Measurements from ENCODE around the gene LTB4R.
"Not testable (repeated sequence)": the region's sequence is repeated elsewhere in the genome, so short reads cannot be mapped to it uniquely, and the experiment has no call there.

LTB4R gene

GRCh38 chr14:24327303-24327702 is 16.0 kb downstream of the LTB4R start:
- no peaks in the 10 kb centered on the region for H3K79me2 ChIP-seq (ENCODE audit: control insufficient read depth, insufficient read depth, low read length, unreplicated experiment)
- peaks cover under 1% of the 10 kb centered on the region; the same call in 1 of the 2 replicates for H3K27me3 ChIP-seq (ENCODE audit: insufficient read depth, low read length)
- no peak overlapping the region for H3K27ac ChIP-seq (ENCODE audit: low read depth, low read length)
- H2AFZ ChIP-seq (ENCODE audit: low read length, unreplicated experiment) = no peak overlapping the region
- no peaks in the 10 kb centered on the region for H3K36me3 ChIP-seq (ENCODE audit: insufficient read depth, low read length)
- no peak overlapping the region for H3K4me3 ChIP-seq (ENCODE audit: low read depth, low read length)
- H3K4me1 ChIP-seq (ENCODE audit: control insufficient read depth, insufficient read depth, low read length, unreplicated experiment) = no peaks in the 10 kb centered on the region

GRCh38 chr14:24327914-24328313 is 16.6 kb downstream of the LTB4R start:
- not testable (repeated sequence) for H3K4me3 ChIP-seq (ENCODE audit: low read depth, low read length); H3K36me3 ChIP-seq (ENCODE audit: insufficient read depth, low read length); H3K27me3 ChIP-seq (ENCODE audit: insufficient read depth, low read length); H3K27ac ChIP-seq (ENCODE audit: low read depth, low read length); H3K4me1 ChIP-seq (ENCODE audit: control insufficient read depth, insufficient read depth, low read length, unreplicated experiment); H3K79me2 ChIP-seq (ENCODE audit: control insufficient read depth, insufficient read depth, low read length, unreplicated experiment); H2AFZ ChIP-seq (ENCODE audit: low read length, unreplicated experiment)

GRCh38 chr14:24329073-24329663 is 17.9 kb downstream of the LTB4R start:
- H2AFZ ChIP-seq (ENCODE audit: low read length, unreplicated experiment) = no peak overlapping the region
- H3K4me3 ChIP-seq (ENCODE audit: low read depth, low read length) = no peak overlapping the region
- H3K27ac ChIP-seq (ENCODE audit: low read depth, low read length) = no peak overlapping the region
- no peaks in the 10 kb centered on the region for H3K36me3 ChIP-seq (ENCODE audit: insufficient read depth, low read length)
- H3K27me3 ChIP-seq (ENCODE audit: insufficient read depth, low read length) = peaks cover 8% of the 10 kb centered on the region; the same call in 1 of the 2 replicates
- no peaks in the 10 kb centered on the region for H3K79me2 ChIP-seq (ENCODE audit: control insufficient read depth, insufficient read depth, low read length, unreplicated experiment)
- no peaks in the 10 kb centered on the region for H3K4me1 ChIP-seq (ENCODE audit: control insufficient read depth, insufficient read depth, low read length, unreplicated experiment)

- no peaks in the 10 kb centered on the region for H3K36me3 ChIP-seq (ENCODE audit: insufficient read depth, low read length)
- no peaks in the 10 kb centered on the region for H3K79me2 ChIP-seq (ENCODE audit: control insufficient read depth, insufficient read depth, low read length, unreplicated experiment)
- H3K4me1 ChIP-seq (ENCODE audit: control insufficient read depth, insufficient read depth, low read length, unreplicated experiment) = no peaks in the 10 kb centered on the region
- no peak overlapping the region for H3K27ac ChIP-seq (ENCODE audit: low read depth, low read length)
- H3K4me3 ChIP-seq (ENCODE audit: low read depth, low read length) = no peak overlapping the region
- peaks cover 13% of the 10 kb centered on the region; the same call in 1 of the 2 replicates for H3K27me3 ChIP-seq (ENCODE audit: insufficient read depth, low read length)
- H2AFZ ChIP-seq (ENCODE audit: low read length, unreplicated experiment) = no peak overlapping the region
These were observed 18.4 kb downstream of the LTB4R start for GRCh38 chr14:24329736-24330135.

DNA sequence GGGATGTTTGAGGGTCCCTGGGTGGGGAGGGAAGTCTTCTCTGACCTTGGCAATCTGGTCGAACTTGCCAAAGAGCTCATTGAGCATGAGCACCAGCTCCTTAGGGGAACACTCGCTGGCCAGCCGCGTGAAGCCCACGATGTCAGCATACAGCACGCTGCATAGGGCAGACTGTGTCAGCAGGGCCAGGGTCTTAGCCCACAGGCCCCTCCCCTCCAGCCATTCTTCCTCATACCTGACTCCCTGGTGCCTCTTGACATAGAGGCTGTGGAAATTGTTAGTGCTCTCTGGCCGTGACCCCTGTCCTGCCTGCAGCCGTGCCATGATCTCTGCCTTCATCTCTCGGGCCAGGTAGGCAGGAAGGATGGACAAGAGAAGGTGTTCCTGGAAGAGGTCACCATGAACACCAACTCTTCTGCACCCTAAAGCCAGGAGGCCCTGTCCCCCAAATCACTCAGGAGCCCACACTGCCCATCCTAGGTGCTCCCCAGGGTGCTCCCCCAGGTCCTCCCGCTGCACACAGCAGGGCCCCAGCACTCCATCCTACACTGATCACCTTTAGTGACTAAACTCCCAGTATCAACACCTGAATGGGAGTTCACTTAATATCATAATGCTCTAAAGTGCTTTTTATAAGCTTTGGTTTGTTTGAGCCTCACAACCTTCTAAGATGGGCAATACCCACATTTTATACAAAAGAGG is 19.8 kb downstream of the LTB4R start:
- H3K27ac ChIP-seq (ENCODE audit: low read depth, low read length) = no peak overlapping the region
- peaks cover 4% of the 10 kb centered on the region for H3K4me1 ChIP-seq (ENCODE audit: control insufficient read depth, insufficient read depth, low read length, unreplicated experiment)
- H3K79me2 ChIP-seq (ENCODE audit: control insufficient read depth, insufficient read depth, low read length, unreplicated experiment) = no peaks in the 10 kb centered on the region
- H3K4me3 ChIP-seq (ENCODE audit: low read depth, low read length) = no peak overlapping the region
- peaks cover 18% of the 10 kb centered on the region for H3K27me3 ChIP-seq (ENCODE audit: insufficient read depth, low read length)
- no peaks in the 10 kb centered on the region for H3K36me3 ChIP-seq (ENCODE audit: insufficient read depth, low read length)
- no peak overlapping the region for H2AFZ ChIP-seq (ENCODE audit: low read length, unreplicated experiment)

- peaks cover 18% of the 10 kb centered on the region for H3K27me3 ChIP-seq (ENCODE audit: insufficient read depth, low read length)
- no peak overlapping the region for H3K27ac ChIP-seq (ENCODE audit: low read depth, low read length)
- no peaks in the 10 kb centered on the region for H3K79me2 ChIP-seq (ENCODE audit: control insufficient read depth, insufficient read depth, low read length, unreplicated experiment)
- H2AFZ ChIP-seq (ENCODE audit: low read length, unreplicated experiment) = no peak overlapping the region
- H3K36me3 ChIP-seq (ENCODE audit: insufficient read depth, low read length) = no peaks in the 10 kb centered on the region
- H3K4me1 ChIP-seq (ENCODE audit: control insufficient read depth, insufficient read depth, low read length, unreplicated experiment) = peaks cover 4% of the 10 kb centered on the region
- H3K4me3 ChIP-seq (ENCODE audit: low read depth, low read length) = no peak overlapping the region; the same call in 1 of the 2 replicates
These were observed 20.5 kb downstream of the LTB4R start for GRCh38 chr14:24331731-24332267.

- H3K27ac ChIP-seq (ENCODE audit: low read depth, low read length) = no peak overlapping the region
- no peaks in the 10 kb centered on the region for H3K79me2 ChIP-seq (ENCODE audit: control insufficient read depth, insufficient read depth, low read length, unreplicated experiment)
- H2AFZ ChIP-seq (ENCODE audit: low read length, unreplicated experiment) = peak overlapping the region; percentile 48
- peak overlapping the region; percentile 64 for H3K4me3 ChIP-seq (ENCODE audit: low read depth, low read length)
- H3K36me3 ChIP-seq (ENCODE audit: insufficient read depth, low read length) = no peaks in the 10 kb centered on the region
- peaks cover 18% of the 10 kb centered on the region for H3K27me3 ChIP-seq (ENCODE audit: insufficient read depth, low read length)
- H3K4me1 ChIP-seq (ENCODE audit: control insufficient read depth, insufficient read depth, low read length, unreplicated experiment) = peaks cover 4% of the 10 kb centered on the region
These were observed 21.1 kb downstream of the LTB4R start for GRCh38 chr14:24332268-24332993.

GRCh38 chr14:24334431-24335291 is 23.4 kb downstream of the LTB4R start, which contains the start of gene ADCY4:
Gene ADCY4 (minus strand): TSS chr14:24335071. CDS start chr14:24334652, 419 bp downstream.
- Histone ChIP-seq H3K4me1 (ENCODE audit: control insufficient read depth, insufficient read depth, low read length, unreplicated experiment) (peaks cover 4% of the 10 kb centered on the region), H3K36me3 (ENCODE audit: insufficient read depth, low read length) (no peaks in the 10 kb centered on the region), H2AFZ (ENCODE audit: low read length, unreplicated experiment) (peak within 1 kb of the TSS; percentile 55), H3K79me2 (ENCODE audit: control insufficient read depth, insufficient read depth, low read length, unreplicated experiment) (no peaks in the 10 kb centered on the region), H3K4me3 (ENCODE audit: low read depth, low read length) (peak within 1 kb of the TSS; percentile 73), H3K27me3 (ENCODE audit: insufficient read depth, low read length) (peaks cover 21% of the 10 kb centered on the region), H3K27ac (ENCODE audit: low read depth, low read length) (peak within 1 kb of the TSS; percentile 30)

DNA sequence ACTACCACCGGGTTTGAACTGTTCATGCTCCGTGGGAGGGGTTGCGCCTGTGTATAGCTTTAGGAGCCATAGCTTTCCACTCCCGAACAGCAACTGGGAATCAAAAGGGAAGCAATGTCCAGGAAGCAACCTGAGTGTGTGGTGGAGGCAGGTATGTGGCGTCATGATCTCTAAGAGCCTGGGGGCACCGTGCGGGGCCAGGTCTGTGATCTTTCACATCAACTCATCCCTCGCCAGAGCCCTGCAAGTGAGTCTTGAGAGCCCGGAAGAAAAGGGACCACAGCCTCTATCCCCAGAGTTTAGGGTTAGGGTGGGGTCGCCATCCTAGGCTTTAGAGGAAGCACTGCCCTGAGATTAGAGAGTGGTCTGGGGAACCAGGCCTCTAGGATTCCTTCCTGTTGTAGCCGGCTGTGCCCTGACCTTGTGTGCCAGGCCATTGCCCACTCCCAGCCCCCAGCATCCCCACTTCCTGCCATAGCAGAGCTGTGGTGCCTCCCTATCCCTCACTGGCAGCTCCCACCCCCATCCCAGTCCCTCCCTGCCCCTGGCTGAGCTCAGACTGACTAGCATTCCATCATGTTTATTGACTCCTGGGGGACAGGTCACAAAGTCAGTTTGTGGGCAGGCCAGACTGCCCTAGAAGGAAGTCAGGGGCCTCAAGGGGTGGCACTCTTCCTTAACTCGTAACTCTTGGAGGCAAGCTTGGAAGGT is 24.3 kb downstream of the LTB4R start:
- Histone ChIP-seq H3K27ac (ENCODE audit: low read depth, low read length) (no peak overlapping the region), H3K4me3 (ENCODE audit: low read depth, low read length) (no peak overlapping the region; the same call in 1 of the 2 replicates), H3K4me1 (ENCODE audit: control insufficient read depth, insufficient read depth, low read length, unreplicated experiment) (peaks cover 4% of the 10 kb centered on the region), H2AFZ (ENCODE audit: low read length, unreplicated experiment) (no peak overlapping the region), H3K79me2 (ENCODE audit: control insufficient read depth, insufficient read depth, low read length, unreplicated experiment) (no peaks in the 10 kb centered on the region), H3K36me3 (ENCODE audit: insufficient read depth, low read length) (no peaks in the 10 kb centered on the region), H3K27me3 (ENCODE audit: insufficient read depth, low read length) (peaks cover 28% of the 10 kb centered on the region)

All from ACC112 (cell line).